Memory B cell (primary cell): ENCODE results near the gene CKMT1B.
A peak's percentile ranks its signal among the peaks of the same experiment; 100 is the strongest.
"Not testable (repeated sequence)": the region's sequence is repeated elsewhere in the genome, so short reads cannot be mapped to it uniquely, and the experiment has no call there.

Experiments used
- ATAC-seq: fragments of 150-1000 bp; cut with Tn5 transposase; 2 replicates; pipeline ENCODE4 v1.10.0; 2021; ENCODE audit warnings: low read depth, mild to moderate bottlenecking, moderate library complexity
- DNase-seq, 2 donors: peaks; one replicate each; pipeline ENCODE4 v3.0.0; 2022; ENCODE audit warnings: low spot score in 2 of 2
- H3K27ac Mint-ChIP-seq: one replicate; pipeline ENCODE4 v1.8.0; 2022; ENCODE audit warnings: mild to moderate bottlenecking, moderate library complexity, mixed read lengths
- H3K27me3 Mint-ChIP-seq: one replicate; pipeline ENCODE4 v1.8.0; 2022; ENCODE audit warnings: mixed read lengths
- H3K36me3 Mint-ChIP-seq: one replicate; pipeline ENCODE4 v1.8.0; 2022; ENCODE audit warnings: mild to moderate bottlenecking, mixed read lengths
- H3K4me1 Mint-ChIP-seq: one replicate; pipeline ENCODE4 v1.8.0; 2022; ENCODE audit warnings: mixed read lengths
- H3K4me3 Mint-ChIP-seq: one replicate; pipeline ENCODE4 v1.8.0; 2022; ENCODE audit warnings: mild to moderate bottlenecking, moderate library complexity, mixed read lengths
- H3K9me3 Mint-ChIP-seq: one replicate; pipeline ENCODE4 v1.8.0; 2022; ENCODE audit warnings: mixed read lengths

The CKMT1B gene

GRCh38 chr15:43600200-43600599 lies 6.4 kb downstream of the CKMT1B start:
- peaks cover 30% of the 10 kb centered on the region for H3K27me3 Mint-ChIP-seq

DNA sequence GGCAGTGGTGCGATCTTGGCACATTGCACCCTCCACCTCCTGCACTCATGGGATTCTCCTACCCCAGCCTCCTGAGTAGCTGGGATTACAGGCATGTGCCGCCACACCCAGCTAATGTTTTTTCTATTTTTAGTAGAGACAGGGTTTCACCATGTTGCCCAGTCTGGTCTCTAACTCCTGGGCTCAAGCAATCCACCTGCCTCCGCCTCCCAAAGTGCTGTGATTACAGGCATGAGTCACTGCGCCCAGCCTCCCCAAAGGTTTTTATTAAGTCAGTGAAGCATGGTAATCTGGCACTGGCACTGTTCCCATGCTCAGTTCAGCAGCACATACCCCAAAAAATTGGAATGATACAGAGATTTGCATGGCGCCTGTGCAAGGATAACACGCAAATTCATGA lies 8.4 kb downstream of the CKMT1B start:
- not testable (repeated sequence) for H3K27ac Mint-ChIP-seq, H3K36me3 Mint-ChIP-seq, DNase-seq, ATAC-seq, H3K4me3 Mint-ChIP-seq, H3K4me1 Mint-ChIP-seq, H3K9me3 Mint-ChIP-seq
- peaks cover 25% of the 10 kb centered on the region for H3K27me3 Mint-ChIP-seq

More at GRCh38 chr15:43600200-43600599, 6.4 kb downstream of the CKMT1B start:
- DNase-seq, H3K4me1 Mint-ChIP-seq, H3K4me3 Mint-ChIP-seq, H3K27ac Mint-ChIP-seq, H3K36me3 Mint-ChIP-seq, ATAC-seq, H3K9me3 Mint-ChIP-seq: not testable (repeated sequence)

DNA sequence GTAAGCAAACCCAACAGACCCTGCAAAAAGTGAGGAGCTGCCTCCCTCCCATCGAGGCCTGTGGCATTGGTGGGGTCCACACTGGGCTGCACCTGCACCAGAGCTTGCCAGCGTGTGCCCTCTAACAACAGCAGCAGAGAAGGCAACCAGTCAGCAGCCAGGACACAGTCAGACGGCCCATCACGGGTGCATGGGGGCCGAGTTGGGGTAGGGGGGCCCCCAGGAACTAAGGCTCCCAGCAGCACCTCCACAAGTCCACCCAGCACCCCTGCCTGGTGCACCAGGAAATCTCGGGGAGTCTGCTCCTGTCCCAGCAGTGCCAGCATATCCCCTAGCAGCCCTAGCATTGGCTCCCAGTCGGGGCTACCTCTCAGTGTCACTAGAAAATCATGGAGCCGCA lies 23.9 kb downstream of the CKMT1B start:
- H3K36me3 Mint-ChIP-seq, DNase-seq, H3K27me3 Mint-ChIP-seq, H3K9me3 Mint-ChIP-seq, H3K4me1 Mint-ChIP-seq, H3K4me3 Mint-ChIP-seq, ATAC-seq, H3K27ac Mint-ChIP-seq: not testable (repeated sequence)

DNA sequence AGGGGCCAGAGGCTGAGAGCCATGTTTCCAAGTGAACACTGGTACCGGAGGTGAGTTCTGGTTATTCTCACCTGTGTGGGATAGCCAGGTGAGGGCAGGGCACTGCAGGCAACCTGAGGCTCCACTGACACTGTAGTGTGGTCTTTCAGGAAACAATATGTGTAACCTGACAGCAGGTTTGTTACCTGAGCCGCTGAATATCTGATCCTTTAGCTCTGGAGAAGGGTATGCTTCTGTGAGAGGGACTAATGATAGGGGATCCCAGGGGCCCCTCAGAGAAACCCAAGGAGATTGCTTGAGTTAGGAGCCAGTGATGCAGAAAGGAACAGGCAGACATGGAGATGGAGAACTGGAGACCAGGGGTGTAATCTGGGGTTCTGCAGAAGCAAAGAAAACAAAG lies 24.9 kb downstream of the CKMT1B start, which contains the start of gene STRC:
Gene STRC (minus strand): TSS at position 101 of the 400 bp plus-strand sequence. CDS start 78 bp downstream, at position 23.
- not testable (repeated sequence) for H3K27ac Mint-ChIP-seq, H3K4me1 Mint-ChIP-seq, H3K4me3 Mint-ChIP-seq, ATAC-seq, H3K36me3 Mint-ChIP-seq, DNase-seq, H3K27me3 Mint-ChIP-seq, H3K9me3 Mint-ChIP-seq

DNA sequence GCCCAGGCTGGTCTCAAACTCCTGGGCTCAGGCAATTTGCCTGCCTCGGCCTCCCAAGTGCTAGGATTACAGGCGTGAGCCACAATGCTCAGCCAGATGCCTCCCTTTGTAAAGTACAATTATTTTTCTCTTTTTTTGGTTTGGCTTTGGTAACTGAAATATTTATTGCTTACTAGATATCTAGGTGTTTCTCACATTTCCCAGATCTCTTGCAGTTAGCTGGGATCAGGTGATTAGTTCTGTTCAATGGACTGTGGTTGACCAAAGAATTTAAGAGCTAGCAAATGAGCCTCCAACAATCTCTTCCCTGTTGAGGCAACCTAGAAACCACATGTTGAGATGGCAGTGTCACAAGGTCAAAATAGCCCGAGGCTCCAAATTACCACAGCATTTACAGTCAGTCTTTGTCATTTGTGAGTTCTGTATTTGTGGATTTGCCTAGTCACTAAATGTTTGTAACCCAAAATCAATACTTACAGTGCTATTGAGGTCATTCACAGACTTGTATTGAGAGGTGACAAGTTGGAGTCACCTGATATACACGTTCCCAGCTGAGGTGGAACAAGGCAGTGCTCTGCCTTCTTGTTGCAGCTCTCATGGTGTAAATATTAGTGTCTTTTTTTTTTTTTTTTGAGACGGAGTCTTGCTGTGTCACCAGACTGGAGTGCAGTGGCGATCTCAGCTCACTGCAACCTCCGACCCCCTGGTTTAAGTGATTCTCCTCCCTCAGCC lies 28.4 kb downstream of the CKMT1B start:
- H3K4me3 Mint-ChIP-seq, H3K9me3 Mint-ChIP-seq, H3K36me3 Mint-ChIP-seq, ATAC-seq, DNase-seq, H3K27me3 Mint-ChIP-seq, H3K4me1 Mint-ChIP-seq, H3K27ac Mint-ChIP-seq: not testable (repeated sequence)

- Mint-ChIP-seq H3K27me3 (peaks cover 3% of the 10 kb centered on the region), H3K4me3 (no peak overlapping the region), H3K36me3 (no peaks in the 10 kb centered on the region), H3K9me3 (no peaks in the 10 kb centered on the region), H3K27ac (no peak overlapping the region), H3K4me1 (no peaks in the 10 kb centered on the region)
- ATAC-seq (no peak), DNase-seq (no peak)
These were observed 31.3 kb downstream of the CKMT1B start for GRCh38 chr15:43625106-43625505.

- H3K27ac Mint-ChIP-seq, H3K9me3 Mint-ChIP-seq, ATAC-seq, H3K27me3 Mint-ChIP-seq, H3K36me3 Mint-ChIP-seq, DNase-seq, H3K4me3 Mint-ChIP-seq, H3K4me1 Mint-ChIP-seq: not testable (repeated sequence)
These were observed 33.1 kb downstream of the CKMT1B start for GRCh38 chr15:43626937-43627336.

DNA sequence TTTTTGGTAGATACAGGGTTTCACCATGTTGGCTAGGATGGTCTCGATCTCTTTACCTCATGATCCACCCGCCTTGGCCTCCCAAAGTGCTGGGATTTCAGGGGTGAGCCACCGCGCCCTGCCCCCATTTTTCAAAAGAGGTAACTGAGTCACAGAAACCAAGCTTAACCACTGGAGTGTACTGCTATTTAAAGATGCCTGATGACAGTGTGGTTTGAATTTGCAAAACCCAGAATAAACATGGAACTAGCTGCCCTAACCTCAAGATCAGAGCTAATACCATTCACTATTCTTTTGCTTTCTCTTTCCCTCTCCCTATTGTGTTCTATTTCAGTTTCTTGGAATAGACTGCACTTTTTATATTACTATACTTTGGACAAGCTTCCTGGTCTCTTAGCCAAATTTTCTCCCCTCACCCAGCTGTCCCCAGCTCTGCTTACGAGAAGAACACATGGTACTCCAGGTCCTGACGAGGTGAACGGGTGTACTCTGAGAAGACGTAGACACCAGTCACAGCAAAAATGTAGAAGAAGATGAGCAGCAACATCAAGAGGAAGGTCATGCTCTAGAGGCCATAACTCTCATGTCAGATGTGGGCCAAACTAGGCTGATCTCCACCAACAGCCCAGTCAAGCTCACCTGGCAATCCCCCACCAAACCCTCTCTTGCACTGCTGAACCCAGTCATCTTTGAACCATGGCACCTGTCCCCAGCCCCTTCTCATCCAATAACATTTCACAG lies 44.8 kb downstream of the CKMT1B start:
- H3K27me3 Mint-ChIP-seq, H3K27ac Mint-ChIP-seq, H3K4me1 Mint-ChIP-seq, H3K9me3 Mint-ChIP-seq, H3K36me3 Mint-ChIP-seq, DNase-seq: not testable (repeated sequence)
- peak; percentile 81 for ATAC-seq
- H3K4me3 Mint-ChIP-seq: peak overlapping the region; percentile 65
